Erythroblast (primary cell): ENCODE data around the gene PTPRR.

Source experiments
- GATA1 ChIP-seq: IDR thresholded peaks from 2 replicates; pipeline ENCODE4 v1.6.1; 2011; ENCODE audit warnings: low read depth, mild to moderate bottlenecking, control low read depth, low read length, moderate library complexity
- POLR2A ChIP-seq: IDR thresholded peaks from 2 replicates; pipeline ENCODE4 v1.6.1; 2011; ENCODE audit warnings: mild to moderate bottlenecking, low read length

- TF ChIP-seq POLR2A (no peak), GATA1 (no peak)
These were observed 268.1 kb downstream of the PTPRR start for GRCh38 chr12:70652451-70652850.
